GM23338 (cell line): Measurements from ENCODE around the gene SOST. TPM values are rescaled to one million over a fixed set of nuclear protein-coding genes. Genes with fewer than 3 reads are reported as not detected.

Experiments used
- ATAC-seq: fragments of 200-7000 bp; cut with Tn5 transposase; 3 replicates; pipeline ENCODE4 v1.9.1; 2020
- DNase-seq: peaks from one replicate; pipeline ENCODE4 v3.0.0-alpha.2; 2015; ENCODE audit warnings: low spot score
- H2AFZ ChIP-seq: fragments of 200-600 bp; sonication (generic); 2 replicates; pipeline ENCODE4 v1.8.0; 2016; ENCODE audit warnings: antibody characterized with exemption, mild to moderate bottlenecking, moderate library complexity
- H3F3A ChIP-seq: fragments of 200-600 bp; sonication (generic); replicated peaks from 2 replicates; pipeline ENCODE4 v1.8.0; 2017; ENCODE audit warnings: antibody characterized with exemption, mixed run types, low read depth
- H3K27ac ChIP-seq: fragments of 200-600 bp; sonication (generic); 2 replicates; pipeline ENCODE4 v1.6.1; 2016; ENCODE audit warnings: low read depth
- H3K27me3 ChIP-seq: fragments of 200-600 bp; sonication (generic); 2 replicates; pipeline ENCODE4 v1.8.0; 2016; ENCODE audit warnings: mild to moderate bottlenecking, mixed run types, moderate library complexity; ENCODE audit not compliant: insufficient read depth
- H3K36me3 ChIP-seq: fragments of 200-600 bp; sonication (generic); 2 replicates; pipeline ENCODE4 v1.8.0; 2016; ENCODE audit warnings: mild to moderate bottlenecking; ENCODE audit not compliant: insufficient read depth
- H3K4me1 ChIP-seq: fragments of 200-600 bp; sonication (generic); 2 replicates; pipeline ENCODE4 v1.8.0; 2016; ENCODE audit warnings: mild to moderate bottlenecking, moderate library complexity; ENCODE audit not compliant: insufficient read depth
- H3K4me2 ChIP-seq: fragments of 200-600 bp; sonication (generic); 2 replicates; pipeline ENCODE4 v1.7.1; 2017; ENCODE audit warnings: mixed run types
- H3K4me3 ChIP-seq: fragments of 200-600 bp; sonication (generic); 2 replicates; pipeline ENCODE4 v1.6.1; 2016; ENCODE audit warnings: mixed run types
- H3K79me2 ChIP-seq: fragments of 200-600 bp; sonication (generic); replicated peaks from 2 replicates; pipeline ENCODE4 v1.8.0; 2017; ENCODE audit warnings: mild to moderate bottlenecking; ENCODE audit not compliant: insufficient read depth
- H3K9me2 ChIP-seq: fragments of 200-600 bp; sonication (generic); 2 replicates; pipeline ENCODE4 v1.8.0; 2017; ENCODE audit not compliant: insufficient read depth
- H4K20me1 ChIP-seq: fragments of 200-600 bp; sonication (generic); replicated peaks from 2 replicates; pipeline ENCODE4 v1.8.0; 2017; ENCODE audit warnings: mild to moderate bottlenecking; ENCODE audit not compliant: insufficient read depth
- H3K27ac Mint-ChIP-seq: 2 replicates; pipeline ENCODE4 v1.8.0; 2020; ENCODE audit warnings: inconsistent platforms, mild to moderate bottlenecking, moderate library complexity, mixed read lengths
- H3K27me3 Mint-ChIP-seq: 3 replicates; pipeline ENCODE4 v1.8.0; 2022; ENCODE audit warnings: low read depth, mild to moderate bottlenecking, moderate library complexity, mixed read lengths, inconsistent platforms; ENCODE audit not compliant: insufficient read depth, poor library complexity
- H3K36me3 Mint-ChIP-seq: 3 replicates; pipeline ENCODE4 v1.8.0; 2021; ENCODE audit warnings: low read depth, mild to moderate bottlenecking, inconsistent platforms, moderate library complexity, mixed read lengths
- H3K4me1 Mint-ChIP-seq: 3 replicates; pipeline ENCODE4 v1.8.0; 2020; ENCODE audit warnings: mild to moderate bottlenecking, inconsistent platforms, mixed read lengths
- H3K4me3 Mint-ChIP-seq: 3 replicates; pipeline ENCODE4 v1.8.0; 2021; ENCODE audit warnings: moderate library complexity, mild to moderate bottlenecking, inconsistent platforms, mixed read lengths
- H3K9me3 Mint-ChIP-seq: 3 replicates; pipeline ENCODE4 v1.8.0; 2020; ENCODE audit warnings: moderate library complexity, mild to moderate bottlenecking, inconsistent platforms, mixed read lengths
- EZH2phosphoT487 ChIP-seq: fragments of 200-600 bp; sonication (generic); IDR thresholded peaks from one replicate; pipeline ENCODE4 v1.8.1; 2018; ENCODE audit warnings: antibody characterized with exemption; ENCODE audit not compliant: unreplicated experiment
- JUNB ChIP-seq: IDR thresholded peaks from one replicate; pipeline ENCODE4 v1.6.1; 2016; ENCODE audit warnings: antibody characterized with exemption; ENCODE audit not compliant: unreplicated experiment
- POLR2AphosphoS5 ChIP-seq: IDR thresholded peaks from 2 replicates; pipeline ENCODE4 v1.6.1; 2016; ENCODE audit warnings: antibody characterized with exemption, low read depth
- ZNF331 ChIP-seq: fragments of 250-450 bp; sonication (Bioruptor Pico); IDR thresholded peaks from 2 replicates; pipeline ENCODE4 v1.5.0; 2020; ENCODE audit warnings: low read depth, mild to moderate bottlenecking, moderate library complexity
- polyA plus RNA-seq: library from polyadenylated mRNA; unstranded; fragments of >200 nt; fragmentation: Nextera tagmentation; extraction: Ambion mirVana; gene quantifications from 2 replicates; pipeline ENCODE4 v1.2.1, GENCODE V29; 2016
- total RNA-seq: library from RNA; depleted of rRNA; stranded (reverse); fragments of >200 nt; shearing (Covaris generic); gene quantifications from 2 replicates; pipeline ENCODE4 v1.2.3, GENCODE V29; 2014
- TF ChIP-seq, protein P1 (sequence below): fragments of 250-450 bp; sonication (Bioruptor Pico); IDR thresholded peaks from 2 replicates; pipeline ENCODE4 v1.5.0; 2020; ENCODE audit warnings: mild to moderate bottlenecking, moderate library complexity
- TF ChIP-seq, protein P2 (sequence below): IDR thresholded peaks from 2 replicates; pipeline ENCODE4 v1.6.1; 2016; ENCODE audit warnings: antibody characterized with exemption
- TF ChIP-seq, protein P3 (sequence below): IDR thresholded peaks from one replicate; pipeline ENCODE4 v1.6.1; 2018; ENCODE audit warnings: antibody characterized with exemption; ENCODE audit not compliant: unreplicated experiment

The SOST gene
- total and polyA plus RNA-seq, 2 experiments from 2014 or later, result not detected

DNA sequence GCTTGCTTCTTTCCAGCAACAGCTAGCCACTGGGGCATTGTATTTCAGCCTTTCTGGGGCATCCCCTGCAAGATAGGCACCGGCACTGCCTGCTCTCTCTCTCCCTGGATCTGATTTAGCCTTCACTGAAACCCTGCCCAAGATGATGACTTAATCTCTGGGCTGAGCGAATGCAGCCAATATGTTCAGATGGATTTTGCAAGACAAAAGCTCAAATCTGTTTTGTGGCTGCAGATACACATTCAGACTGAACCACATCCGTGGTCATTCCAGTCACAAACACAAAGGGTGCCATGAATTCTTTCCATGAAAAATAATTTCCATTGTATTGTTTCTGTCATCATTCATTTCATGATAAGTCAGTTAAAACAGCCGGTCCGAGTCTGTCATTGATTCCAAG, 24.2 kb downstream of the SOST start (continued):
- TF ChIP-seq, protein P1, sequence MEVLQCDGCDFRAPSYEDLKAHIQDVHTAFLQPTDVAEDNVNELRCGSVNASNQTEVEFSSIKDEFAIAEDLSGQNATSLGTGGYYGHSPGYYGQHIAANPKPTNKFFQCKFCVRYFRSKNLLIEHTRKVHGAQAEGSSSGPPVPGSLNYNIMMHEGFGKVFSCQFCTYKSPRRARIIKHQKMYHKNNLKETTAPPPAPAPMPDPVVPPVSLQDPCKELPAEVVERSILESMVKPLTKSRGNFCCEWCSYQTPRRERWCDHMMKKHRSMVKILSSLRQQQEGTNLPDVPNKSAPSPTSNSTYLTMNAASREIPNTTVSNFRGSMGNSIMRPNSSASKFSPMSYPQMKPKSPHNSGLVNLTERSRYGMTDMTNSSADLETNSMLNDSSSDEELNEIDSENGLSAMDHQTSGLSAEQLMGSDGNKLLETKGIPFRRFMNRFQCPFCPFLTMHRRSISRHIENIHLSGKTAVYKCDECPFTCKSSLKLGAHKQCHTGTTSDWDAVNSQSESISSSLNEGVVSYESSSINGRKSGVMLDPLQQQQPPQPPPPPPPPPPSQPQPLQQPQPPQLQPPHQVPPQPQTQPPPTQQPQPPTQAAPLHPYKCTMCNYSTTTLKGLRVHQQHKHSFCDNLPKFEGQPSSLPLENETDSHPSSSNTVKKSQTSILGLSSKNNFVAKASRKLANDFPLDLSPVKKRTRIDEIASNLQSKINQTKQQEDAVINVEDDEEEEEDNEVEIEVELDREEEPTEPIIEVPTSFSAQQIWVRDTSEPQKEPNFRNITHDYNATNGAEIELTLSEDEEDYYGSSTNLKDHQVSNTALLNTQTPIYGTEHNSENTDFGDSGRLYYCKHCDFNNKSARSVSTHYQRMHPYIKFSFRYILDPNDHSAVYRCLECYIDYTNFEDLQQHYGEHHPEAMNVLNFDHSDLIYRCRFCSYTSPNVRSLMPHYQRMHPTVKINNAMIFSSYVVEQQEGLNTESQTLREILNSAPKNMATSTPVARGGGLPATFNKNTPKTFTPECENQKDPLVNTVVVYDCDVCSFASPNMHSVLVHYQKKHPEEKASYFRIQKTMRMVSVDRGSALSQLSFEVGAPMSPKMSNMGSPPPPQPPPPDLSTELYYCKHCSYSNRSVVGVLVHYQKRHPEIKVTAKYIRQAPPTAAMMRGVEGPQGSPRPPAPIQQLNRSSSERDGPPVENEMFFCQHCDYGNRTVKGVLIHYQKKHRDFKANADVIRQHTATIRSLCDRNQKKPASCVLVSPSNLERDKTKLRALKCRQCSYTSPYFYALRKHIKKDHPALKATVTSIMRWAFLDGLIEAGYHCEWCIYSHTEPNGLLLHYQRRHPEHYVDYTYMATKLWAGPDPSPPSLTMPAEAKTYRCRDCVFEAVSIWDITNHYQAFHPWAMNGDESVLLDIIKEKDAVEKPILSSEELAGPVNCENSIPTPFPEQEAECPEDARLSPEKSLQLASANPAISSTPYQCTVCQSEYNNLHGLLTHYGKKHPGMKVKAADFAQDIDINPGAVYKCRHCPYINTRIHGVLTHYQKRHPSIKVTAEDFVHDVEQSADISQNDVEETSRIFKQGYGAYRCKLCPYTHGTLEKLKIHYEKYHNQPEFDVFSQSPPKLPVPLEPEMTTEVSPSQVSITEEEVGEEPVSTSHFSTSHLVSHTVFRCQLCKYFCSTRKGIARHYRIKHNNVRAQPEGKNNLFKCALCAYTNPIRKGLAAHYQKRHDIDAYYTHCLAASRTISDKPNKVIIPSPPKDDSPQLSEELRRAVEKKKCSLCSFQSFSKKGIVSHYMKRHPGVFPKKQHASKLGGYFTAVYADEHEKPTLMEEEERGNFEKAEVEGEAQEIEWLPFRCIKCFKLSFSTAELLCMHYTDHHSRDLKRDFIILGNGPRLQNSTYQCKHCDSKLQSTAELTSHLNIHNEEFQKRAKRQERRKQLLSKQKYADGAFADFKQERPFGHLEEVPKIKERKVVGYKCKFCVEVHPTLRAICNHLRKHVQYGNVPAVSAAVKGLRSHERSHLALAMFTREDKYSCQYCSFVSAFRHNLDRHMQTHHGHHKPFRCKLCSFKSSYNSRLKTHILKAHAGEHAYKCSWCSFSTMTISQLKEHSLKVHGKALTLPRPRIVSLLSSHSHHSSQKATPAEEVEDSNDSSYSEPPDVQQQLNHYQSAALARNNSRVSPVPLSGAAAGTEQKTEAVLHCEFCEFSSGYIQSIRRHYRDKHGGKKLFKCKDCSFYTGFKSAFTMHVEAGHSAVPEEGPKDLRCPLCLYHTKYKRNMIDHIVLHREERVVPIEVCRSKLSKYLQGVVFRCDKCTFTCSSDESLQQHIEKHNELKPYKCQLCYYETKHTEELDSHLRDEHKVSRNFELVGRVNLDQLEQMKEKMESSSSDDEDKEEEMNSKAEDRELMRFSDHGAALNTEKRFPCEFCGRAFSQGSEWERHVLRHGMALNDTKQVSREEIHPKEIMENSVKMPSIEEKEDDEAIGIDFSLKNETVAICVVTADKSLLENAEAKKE (CRISPR knock-in tag), result no peak

DNA sequence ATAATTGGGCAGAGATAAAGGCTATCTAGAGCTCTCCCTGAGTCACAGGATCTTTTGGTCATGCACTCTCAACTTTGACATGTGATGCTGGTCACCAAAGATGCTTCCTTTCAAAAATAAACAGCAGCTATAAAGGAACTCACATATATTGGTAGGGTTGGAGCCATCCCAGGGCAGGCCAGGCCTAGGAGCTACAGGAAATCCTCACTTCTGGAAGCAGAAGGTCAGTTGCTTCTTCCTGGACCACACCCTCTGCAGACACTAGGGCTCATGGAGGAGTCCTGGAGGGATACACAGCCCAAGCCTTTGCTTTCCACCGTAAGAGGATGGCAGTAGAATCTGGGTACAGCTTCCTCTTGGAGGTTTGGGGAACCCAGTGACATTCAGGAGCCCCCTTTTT, 24.6 kb downstream of the SOST start:
- Mint-ChIP-seq H3K27ac (no peak overlapping the region), H3K4me3 (no peak overlapping the region), H3K9me3 (peaks cover 26% of the 10 kb centered on the region), H3K27me3 (peaks cover 4% of the 10 kb centered on the region), H3K36me3 (peaks cover 13% of the 10 kb centered on the region; the same call in 2 of the 3 replicates), H3K4me1 (peaks cover 13% of the 10 kb centered on the region; the same call in 2 of the 3 replicates)
- peaks cover 13% of the 10 kb centered on the region; the same call in 1 of the 2 replicates for H3K4me1 ChIP-seq
- no peaks in the 10 kb centered on the region for H3K27me3 ChIP-seq
- DNase-seq (no peak), ATAC-seq (no peak)
- no peak overlapping the region for H3K4me2 ChIP-seq
- no peaks in the 10 kb centered on the region for H3K79me2 ChIP-seq
- no peaks in the 10 kb centered on the region for H4K20me1 ChIP-seq
- H3K9me2 ChIP-seq, result no peaks in the 10 kb centered on the region
- H2AFZ ChIP-seq, result no peak overlapping the region
- H3K36me3 ChIP-seq, result no peaks in the 10 kb centered on the region
- no peak overlapping the region for H3K27ac ChIP-seq
- H3K4me3 ChIP-seq, result no peak overlapping the region
- no peaks in the 10 kb centered on the region for H3F3A ChIP-seq
- TF ChIP-seq JUNB (no peak), EZH2phosphoT487 (no peak), ZNF331 (no peak), POLR2AphosphoS5 (no peak)
- TF ChIP-seq, protein P2, sequence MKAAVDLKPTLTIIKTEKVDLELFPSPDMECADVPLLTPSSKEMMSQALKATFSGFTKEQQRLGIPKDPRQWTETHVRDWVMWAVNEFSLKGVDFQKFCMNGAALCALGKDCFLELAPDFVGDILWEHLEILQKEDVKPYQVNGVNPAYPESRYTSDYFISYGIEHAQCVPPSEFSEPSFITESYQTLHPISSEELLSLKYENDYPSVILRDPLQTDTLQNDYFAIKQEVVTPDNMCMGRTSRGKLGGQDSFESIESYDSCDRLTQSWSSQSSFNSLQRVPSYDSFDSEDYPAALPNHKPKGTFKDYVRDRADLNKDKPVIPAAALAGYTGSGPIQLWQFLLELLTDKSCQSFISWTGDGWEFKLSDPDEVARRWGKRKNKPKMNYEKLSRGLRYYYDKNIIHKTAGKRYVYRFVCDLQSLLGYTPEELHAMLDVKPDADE, result no peak
- TF ChIP-seq, protein P3, sequence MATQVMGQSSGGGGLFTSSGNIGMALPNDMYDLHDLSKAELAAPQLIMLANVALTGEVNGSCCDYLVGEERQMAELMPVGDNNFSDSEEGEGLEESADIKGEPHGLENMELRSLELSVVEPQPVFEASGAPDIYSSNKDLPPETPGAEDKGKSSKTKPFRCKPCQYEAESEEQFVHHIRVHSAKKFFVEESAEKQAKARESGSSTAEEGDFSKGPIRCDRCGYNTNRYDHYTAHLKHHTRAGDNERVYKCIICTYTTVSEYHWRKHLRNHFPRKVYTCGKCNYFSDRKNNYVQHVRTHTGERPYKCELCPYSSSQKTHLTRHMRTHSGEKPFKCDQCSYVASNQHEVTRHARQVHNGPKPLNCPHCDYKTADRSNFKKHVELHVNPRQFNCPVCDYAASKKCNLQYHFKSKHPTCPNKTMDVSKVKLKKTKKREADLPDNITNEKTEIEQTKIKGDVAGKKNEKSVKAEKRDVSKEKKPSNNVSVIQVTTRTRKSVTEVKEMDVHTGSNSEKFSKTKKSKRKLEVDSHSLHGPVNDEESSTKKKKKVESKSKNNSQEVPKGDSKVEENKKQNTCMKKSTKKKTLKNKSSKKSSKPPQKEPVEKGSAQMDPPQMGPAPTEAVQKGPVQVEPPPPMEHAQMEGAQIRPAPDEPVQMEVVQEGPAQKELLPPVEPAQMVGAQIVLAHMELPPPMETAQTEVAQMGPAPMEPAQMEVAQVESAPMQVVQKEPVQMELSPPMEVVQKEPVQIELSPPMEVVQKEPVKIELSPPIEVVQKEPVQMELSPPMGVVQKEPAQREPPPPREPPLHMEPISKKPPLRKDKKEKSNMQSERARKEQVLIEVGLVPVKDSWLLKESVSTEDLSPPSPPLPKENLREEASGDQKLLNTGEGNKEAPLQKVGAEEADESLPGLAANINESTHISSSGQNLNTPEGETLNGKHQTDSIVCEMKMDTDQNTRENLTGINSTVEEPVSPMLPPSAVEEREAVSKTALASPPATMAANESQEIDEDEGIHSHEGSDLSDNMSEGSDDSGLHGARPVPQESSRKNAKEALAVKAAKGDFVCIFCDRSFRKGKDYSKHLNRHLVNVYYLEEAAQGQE, result no peak
